ENCODE results near the gene CHORDC1.

Gene CHORDC1

GRCh38 chr11:90252053-90252452 lies 29.2 kb upstream of the CHORDC1 start:
- Histone ChIP-seq H3K4me3 (ENCODE audit: low read length) (peak overlapping the region; percentile 77), H3K4me2 (ENCODE audit: low read length) (peak overlapping the region; percentile 75), H3K27ac (ENCODE audit: low read length) (no peak overlapping the region)

GRCh38 chr11:90251599-90251998 lies 28.8 kb upstream of the CHORDC1 start:
- Histone ChIP-seq H3K9ac (ENCODE audit: low read length) (peak overlapping the region; percentile 50; the same call in 1 of the 2 replicates), H3K9me3 (ENCODE audit: insufficient read depth, low read length) (no peaks in the 10 kb centered on the region), H2AFZ (ENCODE audit: low read depth, low read length) (peak overlapping the region; percentile 87), H3K4me3 (ENCODE audit: low read length) (peak overlapping the region; percentile 77), H3K4me1 (ENCODE audit: low read length) (peaks cover 19% of the 10 kb centered on the region), H4K20me1 (ENCODE audit: insufficient read depth, low read length) (no peaks in the 10 kb centered on the region), H3K4me2 (ENCODE audit: low read length) (peak overlapping the region; percentile 75), H3K27me3 (ENCODE audit: low read depth, low read length) (no peaks in the 10 kb centered on the region), H3K79me2 (ENCODE audit: low read length) (peaks cover 8% of the 10 kb centered on the region), H3K36me3 (replicated peaks; ENCODE audit: low read depth, low read length) (peaks cover 4% of the 10 kb centered on the region), H3K27ac (ENCODE audit: low read length) (no peak overlapping the region)
- TF ChIP-seq EZH2phosphoT487 (IDR thresholded peaks at IDR 0.05; ENCODE audit: low read depth) (no peak), CTCF (IDR thresholded peaks at IDR 0.05; ENCODE audit: low read depth, low read length) (no peak)

More at GRCh38 chr11:90252053-90252452, 29.2 kb upstream of the CHORDC1 start:
- H3K9ac ChIP-seq (ENCODE audit: low read length), result 0 out of 2 replicates have a peak overlapping the region, but pooled peaks have one; percentile 0
- TF ChIP-seq EZH2phosphoT487 (IDR thresholded peaks at IDR 0.05; ENCODE audit: low read depth) (no peak), CTCF (IDR thresholded peaks at IDR 0.05; ENCODE audit: low read depth, low read length) (no peak)
- peaks cover 12% of the 10 kb centered on the region for H3K79me2 ChIP-seq (ENCODE audit: low read length)
- H3K36me3 ChIP-seq (replicated peaks; ENCODE audit: low read depth, low read length), result peaks cover 4% of the 10 kb centered on the region
- H3K27me3 ChIP-seq (ENCODE audit: low read depth, low read length), result no peaks in the 10 kb centered on the region
- H3K4me1 ChIP-seq (ENCODE audit: low read length), result peaks cover 19% of the 10 kb centered on the region
- no peaks in the 10 kb centered on the region for H4K20me1 ChIP-seq (ENCODE audit: insufficient read depth, low read length)
- peak overlapping the region; percentile 87; the same call in 1 of the 2 replicates for H2AFZ ChIP-seq (ENCODE audit: low read depth, low read length)
- H3K9me3 ChIP-seq (ENCODE audit: insufficient read depth, low read length), result no peaks in the 10 kb centered on the region

- peaks cover 2% of the 10 kb centered on the region for H3K79me2 ChIP-seq (ENCODE audit: low read length)
- peak overlapping the region; percentile 75 for H3K4me2 ChIP-seq (ENCODE audit: low read length)
- peaks cover 4% of the 10 kb centered on the region for H3K36me3 ChIP-seq (replicated peaks; ENCODE audit: low read depth, low read length)
- peak overlapping the region; percentile 77 for H3K4me3 ChIP-seq (ENCODE audit: low read length)
- peak overlapping the region; percentile 50 for H3K9ac ChIP-seq (ENCODE audit: low read length)
- H3K27ac ChIP-seq (ENCODE audit: low read length), result no peak overlapping the region
- TF ChIP-seq EZH2phosphoT487 (IDR thresholded peaks at IDR 0.05; ENCODE audit: low read depth) (no peak), CTCF (IDR thresholded peaks at IDR 0.05; ENCODE audit: low read depth, low read length) (no peak)
- H2AFZ ChIP-seq (ENCODE audit: low read depth, low read length), result peak overlapping the region; percentile 87
- H3K27me3 ChIP-seq (ENCODE audit: low read depth, low read length), result no peaks in the 10 kb centered on the region
- no peaks in the 10 kb centered on the region for H4K20me1 ChIP-seq (ENCODE audit: insufficient read depth, low read length)
- H3K9me3 ChIP-seq (ENCODE audit: insufficient read depth, low read length), result no peaks in the 10 kb centered on the region
- H3K4me1 ChIP-seq (ENCODE audit: low read length), result peaks cover 19% of the 10 kb centered on the region
Observed at GRCh38 chr11:90250970-90251369, 28.1 kb upstream of the CHORDC1 start.

- TF ChIP-seq CTCF (IDR thresholded peaks at IDR 0.05; ENCODE audit: low read depth, low read length) (no peak), EZH2phosphoT487 (IDR thresholded peaks at IDR 0.05; ENCODE audit: low read depth) (no peak)
- H3K36me3 ChIP-seq (replicated peaks; ENCODE audit: low read depth, low read length), result no peaks in the 10 kb centered on the region
- H3K27me3 ChIP-seq (ENCODE audit: low read depth, low read length), result no peaks in the 10 kb centered on the region
- no peak overlapping the region for H2AFZ ChIP-seq (ENCODE audit: low read depth, low read length)
- H3K27ac ChIP-seq (ENCODE audit: low read length), result no peak overlapping the region
- H3K4me3 ChIP-seq (ENCODE audit: low read length), result no peak overlapping the region
- H3K79me2 ChIP-seq (ENCODE audit: low read length), result no peaks in the 10 kb centered on the region
- no peak overlapping the region for H3K4me2 ChIP-seq (ENCODE audit: low read length)
- H3K9me3 ChIP-seq (ENCODE audit: insufficient read depth, low read length), result no peaks in the 10 kb centered on the region
- H3K4me1 ChIP-seq (ENCODE audit: low read length), result peaks cover 4% of the 10 kb centered on the region; the same call in 1 of the 2 replicates
- no peaks in the 10 kb centered on the region for H4K20me1 ChIP-seq (ENCODE audit: insufficient read depth, low read length)
- H3K9ac ChIP-seq (ENCODE audit: low read length), result no peak overlapping the region
Observed at GRCh38 chr11:90246468-90246867, 23.6 kb upstream of the CHORDC1 start.

Data from OCI-LY3 (cell line).